WERI-Rb-1 (cell line): Measurements from ENCODE around the gene CPPED1.

Experiments used
- DNase-seq: peaks from one replicate; pipeline ENCODE4 v3.0.0-alpha.2; 2020
- H3K27ac ChIP-seq: fragments of 250-450 bp; sonication (Bioruptor Pico); 2 replicates; pipeline ENCODE4 v1.5.1; 2020; ENCODE audit warnings: mild to moderate bottlenecking, moderate library complexity
- H3K27me3 ChIP-seq: fragments of 250-450 bp; sonication (Bioruptor Pico); 2 replicates; pipeline ENCODE4 v1.5.1; 2021; ENCODE audit warnings: mild to moderate bottlenecking, low read depth, moderate library complexity; ENCODE audit not compliant: insufficient read depth, severe bottlenecking
- H3K36me3 ChIP-seq: fragments of 250-450 bp; sonication (Bioruptor Pico); 2 replicates; pipeline ENCODE4 v1.5.1; 2020; ENCODE audit warnings: mild to moderate bottlenecking, moderate library complexity
- H3K4me3 ChIP-seq: 2 replicates; pipeline ENCODE4 v1.5.1; 2011; ENCODE audit warnings: low read depth, mild to moderate bottlenecking, control low read depth, low read length
- H3K9me3 ChIP-seq: fragments of 250-450 bp; sonication (Bioruptor Pico); 2 replicates; pipeline ENCODE4 v1.5.1; 2021; ENCODE audit warnings: mild to moderate bottlenecking, moderate library complexity; ENCODE audit not compliant: severe bottlenecking
- CTCF ChIP-seq: IDR thresholded peaks from 2 replicates; pipeline ENCODE4 v1.5.1; 2011; ENCODE audit warnings: low read depth, mild to moderate bottlenecking, control low read depth, inconsistent platforms, low read length

CPPED1 gene

GRCh38 chr16:12781777-12782176, 21.9 kb downstream of the CPPED1 start:
- Histone ChIP-seq H3K27me3 (no peaks in the 10 kb centered on the region), H3K36me3 (peaks cover 17% of the 10 kb centered on the region), H3K4me3 (no peak overlapping the region), H3K27ac (no peak overlapping the region), H3K9me3 (no peaks in the 10 kb centered on the region)
- no peak for TF ChIP-seq CTCF
- DNase-seq, result no peak

- no peak for TF ChIP-seq CTCF
- H3K36me3 ChIP-seq, result peaks cover 18% of the 10 kb centered on the region
- no peak overlapping the region for H3K27ac ChIP-seq
- no peak for DNase-seq
- no peaks in the 10 kb centered on the region for H3K9me3 ChIP-seq
- no peak overlapping the region for H3K4me3 ChIP-seq
- H3K27me3 ChIP-seq, result no peaks in the 10 kb centered on the region
Observed at GRCh38 chr16:12780467-12780866, 23.2 kb downstream of the CPPED1 start.

GRCh38 chr16:12778726-12779125, 25.0 kb downstream of the CPPED1 start:
- Histone ChIP-seq H3K27ac (no peak overlapping the region), H3K27me3 (no peaks in the 10 kb centered on the region), H3K9me3 (no peaks in the 10 kb centered on the region), H3K4me3 (no peak overlapping the region), H3K36me3 (peaks cover 28% of the 10 kb centered on the region)
- DNase-seq, result no peak
- no peak for TF ChIP-seq CTCF

GRCh38 chr16:12775656-12776236, 27.9 kb downstream of the CPPED1 start:
- no peak for DNase-seq
- TF ChIP-seq CTCF, result no peak
- Histone ChIP-seq H3K36me3 (peaks cover 26% of the 10 kb centered on the region), H3K27me3 (no peaks in the 10 kb centered on the region), H3K4me3 (no peak overlapping the region), H3K9me3 (no peaks in the 10 kb centered on the region), H3K27ac (no peak overlapping the region)

GRCh38 chr16:12773221-12773620, 30.5 kb downstream of the CPPED1 start:
- Histone ChIP-seq H3K27ac (no peak overlapping the region), H3K4me3 (no peak overlapping the region), H3K36me3 (peaks cover 16% of the 10 kb centered on the region)

More at GRCh38 chr16:12773221-12773620, 30.5 kb downstream of the CPPED1 start:
- H3K27me3 ChIP-seq, result no peaks in the 10 kb centered on the region
- TF ChIP-seq CTCF, result no peak
- no peaks in the 10 kb centered on the region for H3K9me3 ChIP-seq
- DNase-seq, result no peak
